H1 (cell line): ENCODE data around the gene OR2H1.

Experiments
- CTCF ChIP-seq, 3 experiments: IDR thresholded peaks; 1 replicate in 2 of 3; 2 replicates in 1 of 3; pipeline versions ENCODE4 v1.5.1 to v1.6.1; 2011; ENCODE audit warnings: low read length in 3 of 3, mild to moderate bottlenecking in 3 of 3, inconsistent platforms in 2 of 3, low read depth in 1 of 3, moderate library complexity in 1 of 3; ENCODE audit not compliant: insufficient read depth in 1 of 3; ENCODE audit errors: control extremely low read depth in 1 of 3
- POLR2A ChIP-seq, 2 experiments: IDR thresholded peaks; 1 replicate in 1 of 2; 2 replicates in 1 of 2; pipeline ENCODE4 v1.6.1; 2011; ENCODE audit warnings: low read depth in 2 of 2, low read length in 2 of 2, mild to moderate bottlenecking in 2 of 2; ENCODE audit errors: control extremely low read depth in 1 of 2
- RBBP5 ChIP-seq: IDR thresholded peaks from 2 replicates; pipeline ENCODE4 v1.7.1; 2012; ENCODE audit warnings: low read depth, mild to moderate bottlenecking, inconsistent platforms, low read length, moderate library complexity, borderline replicate concordance
- TAF1 ChIP-seq: IDR thresholded peaks from 2 replicates; pipeline ENCODE4 v1.6.1; 2011; ENCODE audit warnings: mild to moderate bottlenecking, low read depth, low read length
- USF2 ChIP-seq: IDR thresholded peaks from 2 replicates; pipeline ENCODE4 v1.6.1; 2011; ENCODE audit warnings: low read length, improper control_type of control experiment

DNA sequence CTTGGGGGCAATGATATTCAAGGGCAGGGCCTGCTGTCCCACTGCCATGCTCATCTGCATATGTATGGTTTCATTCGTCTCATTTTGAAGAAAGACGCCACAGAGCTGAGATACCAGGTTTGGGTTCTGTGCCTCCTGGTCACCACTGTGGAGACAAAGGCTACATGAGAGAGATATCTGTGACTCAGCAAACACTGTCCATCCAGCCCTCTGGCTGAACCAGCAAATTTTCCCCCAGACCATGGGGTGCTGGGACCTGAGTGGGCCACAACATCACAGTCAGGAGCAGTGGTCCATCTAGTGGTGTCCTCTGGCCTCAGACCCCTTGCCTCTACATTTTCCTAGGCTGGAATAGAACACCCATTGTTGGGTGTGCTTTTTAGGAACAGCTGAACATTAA lies 30.7 kb downstream of the OR2H1 start, which contains the start of gene MAS1L:
- TF ChIP-seq TAF1 (no peak), POLR2A (IDR thresholded peaks at IDR 0.05; ENCODE audit: control extremely low read depth in 1 of 2, low read depth in 2 of 2, low read length in 2 of 2) (no peak), RBBP5 (no peak), CTCF (IDR thresholded peaks at IDR 0.05; ENCODE audit: control extremely low read depth in 1 of 3, insufficient read depth in 1 of 3, low read depth in 1 of 3, low read length in 3 of 3) (no peak), USF2 (no peak)
